Breast epithelium (tissue), 3 donors: ENCODE data around the gene RPN1.

Source experiments
- CTCF ChIP-seq, 3 donors: fragments of 450-650 bp; IDR thresholded peaks; one replicate each; pipeline ENCODE4 v1.5.1; 2016 to 2017; ENCODE audit warnings: antibody characterized with exemption in 3 of 3, mild to moderate bottlenecking in 3 of 3, moderate library complexity in 3 of 3
- POLR2A ChIP-seq: fragments of 450-650 bp; IDR thresholded peaks from one replicate; pipeline ENCODE4 v1.6.1; 2016; ENCODE audit warnings: antibody characterized with exemption, mild to moderate bottlenecking, moderate library complexity
- POLR2AphosphoS5 ChIP-seq, 3 donors: sonication (generic); formaldehyde crosslinking; IDR thresholded peaks; one replicate each; pipeline ENCODE4 v1.6.1; 2017; ENCODE audit warnings: antibody characterized with exemption in 3 of 3

- TF ChIP-seq CTCF (IDR thresholded peaks at IDR 0.05) = no peak
- TF ChIP-seq POLR2A = no peak
- no peak for TF ChIP-seq POLR2AphosphoS5 (IDR thresholded peaks at IDR 0.05)
These were observed 31.3 kb downstream of the RPN1 start for GRCh38 chr3:128619146-128619890.
